A204.1 (cell line): ENCODE results near the gene BAIAP2.

ENCODE experiments used
- FAIRE-seq: peaks from 2 replicates; lab custom pipeline; 2012; peaks lifted over from hg19 to GRCh38; lab: Jason Lieb, UNC

Gene BAIAP2

DNA sequence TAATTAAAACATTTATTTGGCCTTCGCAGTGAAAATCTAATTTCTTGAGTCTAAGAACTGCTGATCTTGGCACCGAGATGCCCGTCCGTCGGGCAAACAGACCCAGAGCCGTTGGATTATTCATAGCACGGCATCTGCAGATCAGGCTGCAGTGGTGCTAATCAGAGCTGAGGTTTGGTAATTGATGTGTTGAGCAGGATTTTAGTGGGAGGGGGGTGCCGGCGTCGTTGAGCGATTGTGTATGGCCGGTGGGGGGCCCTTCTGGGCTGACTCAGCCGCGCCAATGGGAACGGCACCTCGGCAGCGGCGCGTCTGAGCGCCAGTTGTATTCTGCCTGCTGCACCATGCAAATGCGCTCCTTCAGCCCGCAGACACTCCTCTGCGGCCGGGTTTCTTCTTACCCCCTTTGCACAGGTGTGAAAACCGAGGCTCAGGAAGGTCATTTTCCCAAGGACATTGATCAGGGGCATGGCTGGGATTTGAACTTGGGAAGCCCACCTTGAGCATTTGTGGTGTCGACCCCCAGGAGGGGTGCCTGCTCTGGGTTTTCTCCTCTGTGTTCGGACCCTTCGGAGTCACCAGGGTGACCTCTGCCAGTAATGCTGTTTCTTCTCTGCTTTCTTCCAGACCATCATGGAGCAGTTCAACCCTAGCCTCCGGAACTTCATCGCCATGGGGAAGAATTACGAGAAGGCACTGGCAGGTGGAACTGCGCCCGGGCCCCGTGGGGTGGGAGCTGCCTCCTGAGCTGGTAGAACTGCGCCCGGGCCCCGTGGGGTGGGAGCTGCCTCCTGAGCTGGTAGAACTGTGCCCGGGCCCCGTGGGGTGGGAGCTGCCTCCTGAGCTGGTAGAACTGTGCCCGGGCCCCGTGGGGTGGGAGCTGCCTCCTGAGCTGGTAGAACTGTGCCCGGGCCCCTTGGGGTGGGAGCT, 18.4 kb downstream of the BAIAP2 start:
- FAIRE-seq = no peak

DNA sequence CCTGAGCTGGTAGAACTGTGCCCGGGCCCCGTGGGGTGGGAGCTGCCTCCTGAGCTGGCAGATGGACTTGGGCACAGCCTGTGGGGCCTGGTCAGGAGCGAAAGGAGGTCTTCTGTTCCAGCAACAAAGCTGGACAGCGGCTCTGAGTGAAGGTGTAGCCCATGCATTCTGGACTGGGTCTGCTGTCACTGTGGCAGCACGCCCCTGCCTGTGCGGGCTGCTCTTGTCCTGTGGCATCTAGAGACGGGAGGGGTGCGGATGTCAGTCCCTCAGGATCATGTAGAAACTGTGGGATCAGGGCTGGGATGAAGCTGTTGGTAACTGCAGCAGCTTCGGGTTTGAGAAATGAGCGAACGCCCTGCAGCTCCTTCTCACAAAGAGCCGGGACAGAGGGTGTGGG, 19.4 kb downstream of the BAIAP2 start:
- FAIRE-seq = no peak

DNA sequence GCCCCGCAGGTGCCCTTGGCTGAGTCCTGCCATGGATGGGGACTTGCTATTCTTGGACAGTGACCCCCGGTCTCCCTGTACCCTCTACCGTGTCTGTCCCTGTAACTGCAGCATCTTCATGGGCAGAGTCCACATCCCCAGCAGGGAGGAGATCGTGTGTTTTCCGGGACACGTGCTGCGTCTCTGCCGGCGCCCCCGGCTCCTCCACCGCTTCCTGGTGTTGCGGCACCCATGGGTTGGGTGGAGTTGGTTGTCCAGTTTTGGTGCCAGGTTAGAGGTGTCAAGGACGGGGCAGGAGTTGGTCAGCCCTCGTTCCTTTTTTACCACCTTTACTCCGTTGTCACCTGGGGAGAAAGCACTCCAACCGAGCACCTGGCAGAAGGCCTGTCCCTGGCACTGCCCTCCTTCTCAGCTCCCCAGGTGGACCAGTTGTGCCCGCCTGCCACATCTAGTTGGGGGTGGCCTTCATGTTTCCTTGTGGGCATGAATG, 20.0 kb downstream of the BAIAP2 start:
- no peak for FAIRE-seq

DNA sequence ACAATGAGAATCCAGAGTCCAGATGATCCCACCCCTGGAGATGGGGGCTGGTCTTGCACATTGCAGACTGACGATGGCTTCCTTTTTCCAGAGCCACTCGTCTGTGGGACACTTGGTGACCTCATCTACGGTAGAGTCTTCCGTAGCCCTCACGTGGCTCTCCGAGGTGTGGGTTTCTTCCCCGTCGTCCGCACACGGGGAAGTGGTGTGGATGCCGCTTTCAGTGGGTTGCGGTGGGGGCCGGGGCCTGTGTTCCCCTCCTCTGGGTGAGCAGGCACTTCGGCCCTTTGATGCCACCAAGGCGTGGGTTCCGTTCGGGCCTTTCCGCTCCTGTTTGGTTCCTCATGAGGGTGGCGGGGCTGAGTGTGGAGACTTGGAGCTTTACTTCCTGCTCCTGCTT, 21.4 kb downstream of the BAIAP2 start:
- FAIRE-seq = no peak

DNA sequence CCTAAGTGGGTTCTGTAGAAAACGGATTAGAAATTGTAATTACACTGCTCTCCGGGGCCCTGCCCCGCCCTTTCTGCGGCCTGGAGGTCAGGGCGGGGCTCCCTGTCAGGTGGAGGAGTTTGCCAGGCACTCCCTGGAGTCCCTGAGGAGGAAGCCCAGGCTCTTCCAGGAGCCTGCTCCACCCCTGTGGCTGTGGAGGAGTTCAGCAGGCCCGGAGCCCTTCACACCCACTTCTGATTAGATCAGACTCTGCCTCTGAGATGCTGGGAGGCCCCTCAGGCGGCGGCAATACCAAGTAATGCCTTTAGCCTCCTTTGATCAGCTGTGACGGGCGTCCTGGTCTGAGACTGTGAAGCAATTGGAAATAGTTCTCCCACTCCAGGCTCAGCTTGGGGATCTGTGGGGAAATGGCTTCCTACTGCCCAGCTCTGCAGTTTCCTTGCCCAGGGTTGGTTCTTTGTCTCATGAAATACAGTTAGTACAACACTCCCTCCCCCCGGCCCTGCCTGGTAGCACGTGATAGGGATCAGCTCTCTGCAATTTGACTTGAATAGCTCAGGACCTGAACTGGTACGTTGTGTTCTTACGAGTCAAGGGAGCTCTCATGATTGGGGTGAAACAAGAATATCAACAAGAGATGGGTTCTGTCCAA, 22.3 kb downstream of the BAIAP2 start:
- FAIRE-seq = no peak

DNA sequence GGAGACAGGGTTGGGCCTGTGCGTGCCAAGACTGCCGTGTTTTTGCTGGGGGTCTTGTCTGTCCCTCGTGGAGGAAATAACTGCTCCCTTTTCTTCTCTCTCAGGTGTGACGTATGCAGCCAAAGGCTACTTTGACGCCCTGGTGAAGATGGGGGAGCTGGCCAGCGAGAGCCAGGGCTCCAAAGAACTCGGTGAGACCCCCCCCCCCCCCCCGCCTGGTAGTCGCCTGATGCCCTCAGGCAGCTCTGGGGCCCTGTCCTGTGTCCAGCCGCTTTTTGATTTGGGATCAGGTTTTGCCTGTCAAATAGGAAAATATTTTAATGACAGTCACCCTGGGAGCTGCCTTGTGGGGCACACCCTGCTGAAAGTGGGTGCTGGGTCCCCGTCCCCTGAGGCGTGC, 22.8 kb downstream of the BAIAP2 start:
- FAIRE-seq = no peak

DNA sequence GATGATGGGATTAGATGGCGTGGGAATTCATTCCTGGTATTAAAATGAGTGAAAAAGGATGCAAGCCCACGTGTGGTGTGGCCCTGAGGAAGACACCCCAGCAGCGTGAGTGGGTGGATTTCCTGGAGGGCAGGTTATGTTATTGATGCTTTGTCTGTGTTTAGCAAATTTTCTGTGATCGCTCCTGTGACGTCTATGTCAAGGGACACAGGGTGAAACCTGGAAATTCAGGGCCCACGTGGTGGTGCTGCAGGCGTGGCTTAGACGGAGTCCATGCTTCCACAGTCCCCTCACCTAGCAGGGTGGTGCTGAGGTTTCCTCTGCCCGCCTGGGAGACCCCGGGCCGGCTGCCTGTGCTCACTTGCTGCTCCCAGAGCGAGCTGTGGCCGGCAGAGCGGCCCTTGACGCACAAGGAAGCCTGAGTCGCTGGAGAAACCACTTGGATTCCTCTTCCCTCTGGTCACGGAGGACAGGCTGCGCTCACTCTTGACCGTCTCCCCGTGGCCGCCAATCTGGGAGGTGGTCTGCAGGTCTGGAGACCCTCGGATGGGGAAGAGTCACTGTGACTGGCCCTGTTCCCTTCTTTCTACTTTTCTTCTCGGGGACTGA, 23.4 kb downstream of the BAIAP2 start:
- no peak for FAIRE-seq

DNA sequence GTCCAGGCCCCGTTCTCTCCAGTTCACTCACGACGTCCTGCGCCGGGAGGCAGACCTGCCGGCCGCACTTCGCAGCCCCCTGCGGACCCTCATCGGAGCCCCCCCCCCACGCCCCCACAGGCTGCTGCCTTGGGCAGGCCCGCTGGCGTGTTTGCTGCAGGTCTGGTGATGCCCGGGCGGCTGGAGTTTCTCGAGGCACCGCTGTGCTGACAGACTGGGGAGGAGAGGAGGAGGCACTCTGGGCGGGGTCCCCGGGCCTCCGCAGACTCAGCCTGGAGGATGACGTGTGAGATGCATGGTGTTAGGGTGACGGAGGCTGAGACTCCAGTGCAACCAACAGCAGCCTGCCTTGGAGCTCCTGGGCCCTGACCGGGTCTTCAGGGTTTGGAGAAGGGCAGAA, 24.1 kb downstream of the BAIAP2 start:
- FAIRE-seq = no peak

DNA sequence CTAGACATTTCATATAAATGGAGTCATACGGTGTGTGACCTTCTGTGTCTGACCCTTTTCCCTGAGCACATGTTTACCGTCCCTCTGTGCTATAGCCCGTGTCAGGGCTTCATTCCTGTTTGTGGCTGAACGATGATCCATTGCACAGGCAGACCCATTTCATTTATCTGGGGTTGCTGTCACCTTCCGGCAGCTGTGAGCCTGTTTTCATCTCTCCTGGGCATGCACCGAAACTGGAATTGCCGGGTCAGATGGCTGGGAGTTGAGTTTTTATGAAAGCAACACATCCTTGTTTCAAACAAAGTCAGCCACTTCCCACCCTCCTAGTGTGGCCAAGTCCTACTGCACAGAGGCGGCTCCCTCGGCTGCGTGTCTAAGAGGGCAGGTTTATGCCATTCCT, 25.5 kb downstream of the BAIAP2 start:
- FAIRE-seq = no peak

DNA sequence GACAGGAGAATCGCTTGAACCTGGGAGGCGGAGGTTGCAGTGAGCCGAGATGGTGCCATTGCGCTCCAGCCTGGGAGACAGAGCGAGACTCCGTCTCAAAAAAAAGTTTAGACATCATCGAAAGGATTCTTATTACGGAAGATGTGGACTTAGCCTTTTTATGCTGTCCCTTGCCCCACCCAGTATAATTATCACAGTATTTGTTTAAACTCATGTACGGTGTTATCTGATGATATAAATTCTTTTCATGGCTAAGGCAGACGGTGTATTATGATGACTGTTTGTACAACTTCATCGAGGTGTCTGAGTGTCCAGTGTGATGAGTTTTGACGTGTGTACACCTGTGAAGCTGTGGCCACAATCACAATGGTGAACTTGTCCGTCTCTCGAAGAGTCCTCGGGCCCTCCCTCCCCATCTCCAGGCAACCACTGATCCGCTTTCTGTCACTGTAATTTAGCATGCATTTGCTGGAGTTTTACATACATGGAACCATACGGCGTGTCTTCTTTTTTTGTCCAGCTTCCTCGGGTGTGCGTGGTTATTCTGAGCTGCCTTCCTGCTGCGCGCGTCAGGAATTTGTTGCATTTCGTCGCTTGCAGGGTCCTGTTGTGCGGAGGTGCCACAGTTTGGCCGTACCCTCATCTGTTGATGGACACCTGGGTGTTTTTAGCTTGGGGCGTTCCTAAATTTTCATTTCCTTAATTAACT, 26.2 kb downstream of the BAIAP2 start:
- FAIRE-seq = no peak

DNA sequence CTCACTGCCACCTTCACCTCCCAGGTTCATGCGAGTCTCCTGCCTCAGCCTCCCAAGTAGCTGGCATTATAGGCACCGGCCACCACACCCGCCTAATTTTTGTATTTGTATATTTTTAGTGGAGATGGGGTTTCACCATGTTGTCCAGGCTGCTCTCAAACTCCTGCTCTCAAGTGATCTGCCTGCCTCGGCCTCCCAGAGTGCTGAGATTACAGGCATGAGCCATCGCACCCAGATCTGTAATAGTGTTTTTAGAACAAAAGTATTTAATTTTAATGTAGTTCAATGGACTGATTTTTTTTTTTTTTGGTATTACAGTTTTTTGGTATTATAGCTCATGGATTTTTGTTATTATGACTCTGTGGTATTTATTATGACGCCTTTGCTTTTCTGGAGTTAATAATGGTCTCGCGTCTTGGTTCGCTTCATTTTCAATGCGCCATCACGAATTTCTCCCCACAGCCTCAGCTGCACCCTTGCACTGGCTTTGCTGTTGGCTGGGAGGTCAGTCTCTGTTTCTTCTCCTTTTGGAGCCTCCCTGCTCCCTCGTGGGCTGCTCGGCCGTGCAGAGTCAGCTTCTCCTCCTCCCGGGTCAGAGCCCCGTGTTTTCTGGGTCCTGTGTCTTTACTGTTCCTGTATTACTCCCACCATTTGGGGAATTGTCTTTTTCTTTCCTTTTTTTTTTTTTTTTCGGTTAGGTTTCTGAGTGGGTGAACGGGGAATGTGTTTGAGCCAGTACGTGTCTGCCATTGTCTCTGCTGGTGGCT, 27.2 kb downstream of the BAIAP2 start:
- no peak for FAIRE-seq

DNA sequence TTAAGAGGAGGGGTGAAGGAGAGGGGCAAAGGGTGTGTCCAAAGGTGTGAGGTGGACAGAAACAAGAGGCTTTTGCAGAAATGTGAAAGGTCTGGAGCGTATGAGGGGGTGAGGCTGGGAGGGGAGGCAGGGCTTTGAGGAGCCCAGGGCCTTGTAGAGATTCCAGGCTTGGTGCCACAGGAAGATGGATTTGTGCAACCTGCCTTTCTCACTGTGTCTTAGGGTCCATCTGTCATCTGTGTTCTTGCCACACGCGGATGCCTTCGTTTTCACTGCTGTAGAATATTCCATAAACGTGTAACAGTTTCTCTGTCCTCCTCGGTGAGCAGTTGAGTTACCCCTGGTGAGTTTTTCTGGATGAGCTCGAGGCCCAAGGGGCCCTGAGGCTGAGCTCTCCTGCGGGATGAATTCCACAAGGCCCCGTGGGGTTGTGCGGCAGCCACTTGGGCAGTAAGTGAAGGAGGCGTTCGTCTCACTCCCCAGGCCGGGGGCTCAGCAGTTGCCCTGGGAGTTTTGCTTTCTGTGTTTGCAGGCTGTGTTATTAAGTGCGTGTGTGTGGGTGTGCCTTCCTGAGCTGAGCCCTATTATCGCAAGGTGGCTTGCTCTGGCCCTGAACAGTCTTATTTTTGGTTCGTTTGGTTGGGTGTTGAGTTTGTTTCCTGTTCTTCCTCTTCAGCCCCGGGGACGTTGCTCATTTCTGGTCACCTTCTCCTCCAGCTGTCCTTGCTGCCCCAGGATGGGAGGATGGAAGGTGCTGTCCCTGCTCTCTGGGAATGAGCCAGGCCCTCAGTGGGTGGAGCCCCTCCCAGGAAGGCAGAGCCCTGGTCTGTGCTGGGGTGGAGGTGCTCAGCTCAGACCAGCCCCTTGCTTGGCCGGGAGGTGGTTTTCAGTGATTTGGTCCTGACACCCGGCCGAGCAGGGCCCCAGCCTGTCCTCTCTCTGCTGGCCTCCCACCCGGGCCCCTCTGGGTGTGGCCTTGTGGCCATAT, 28.4 kb downstream of the BAIAP2 start:
- FAIRE-seq = no peak

DNA sequence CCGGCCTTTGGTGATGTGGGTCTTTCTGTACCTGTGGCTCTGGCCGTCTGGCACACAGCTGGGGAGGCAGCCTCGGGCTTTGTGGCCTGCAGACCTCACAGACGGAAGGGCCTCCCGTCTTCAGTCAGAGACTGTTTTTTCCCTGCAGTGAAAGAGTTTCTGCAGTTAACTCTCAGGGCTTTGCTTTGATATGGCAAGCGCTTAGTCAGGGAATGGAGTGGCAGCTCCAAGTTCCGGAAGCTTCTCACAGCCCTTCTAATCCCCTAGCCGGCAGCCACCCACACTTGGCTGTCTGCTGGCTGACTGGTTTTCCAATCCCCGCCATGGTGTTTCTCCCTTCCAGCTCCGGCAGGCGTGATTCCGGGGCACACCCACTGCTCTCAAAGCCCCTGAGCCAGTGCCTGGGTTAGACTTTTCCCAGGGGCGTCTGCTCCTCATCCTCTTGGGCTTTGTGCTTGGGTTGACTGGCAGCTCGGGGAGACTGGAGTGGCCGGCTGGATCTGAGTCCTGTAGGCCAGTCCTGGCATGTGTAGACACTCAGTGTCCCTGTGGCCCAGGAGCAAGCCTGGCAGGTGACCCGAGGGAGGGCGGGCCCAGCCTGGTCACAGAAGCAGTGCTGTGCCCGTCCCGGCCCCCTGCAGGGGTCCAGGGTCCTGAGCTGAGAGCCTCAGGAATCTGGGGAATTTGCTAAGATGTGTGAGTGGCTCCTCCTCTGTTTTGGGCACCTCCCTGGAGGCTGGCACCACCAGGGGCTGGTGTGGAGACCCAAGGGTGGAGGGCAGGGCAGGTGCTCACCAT, 29.9 kb downstream of the BAIAP2 start:
- no peak for FAIRE-seq

DNA sequence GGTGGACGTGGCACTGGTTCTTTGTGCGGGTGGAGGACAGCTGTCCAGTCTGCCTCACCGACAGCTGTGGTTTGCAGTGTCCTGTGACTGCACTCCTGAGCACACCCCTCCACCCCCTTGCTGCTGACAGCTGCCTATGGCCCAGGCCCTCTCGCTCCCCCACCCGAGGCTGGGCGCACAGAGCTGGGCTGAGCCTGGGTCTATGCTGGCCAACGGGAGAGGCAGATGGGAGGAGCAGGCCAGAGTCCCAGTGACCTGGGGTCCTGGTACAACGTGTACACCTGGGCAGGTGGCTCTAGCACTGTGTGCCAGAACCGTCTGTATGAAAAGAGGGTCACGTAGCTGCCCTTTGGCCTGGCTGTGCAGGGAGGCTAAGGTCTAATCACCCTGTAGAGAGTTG, 30.5 kb downstream of the BAIAP2 start:
- FAIRE-seq = no peak

DNA sequence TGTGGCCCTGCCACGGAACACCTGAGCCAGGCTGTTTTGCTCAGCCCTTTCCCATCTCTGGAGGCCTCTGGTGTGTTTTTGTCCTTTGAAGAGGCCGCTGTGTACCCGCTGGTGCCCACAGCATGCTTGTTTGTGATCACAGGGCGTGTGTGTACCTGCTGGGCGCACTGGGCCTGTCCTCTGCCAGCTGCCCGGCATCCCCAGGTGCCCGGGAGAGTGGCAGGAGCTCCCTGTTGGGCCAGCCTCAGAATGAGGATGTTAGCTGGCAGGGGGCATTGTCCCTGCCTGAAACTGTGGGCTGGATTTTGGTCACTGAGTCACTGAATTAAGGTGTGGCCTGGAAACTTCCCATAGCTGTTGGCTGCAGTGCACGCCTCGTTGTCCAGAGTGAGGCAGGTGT, 31.1 kb downstream of the BAIAP2 start:
- no peak for FAIRE-seq

DNA sequence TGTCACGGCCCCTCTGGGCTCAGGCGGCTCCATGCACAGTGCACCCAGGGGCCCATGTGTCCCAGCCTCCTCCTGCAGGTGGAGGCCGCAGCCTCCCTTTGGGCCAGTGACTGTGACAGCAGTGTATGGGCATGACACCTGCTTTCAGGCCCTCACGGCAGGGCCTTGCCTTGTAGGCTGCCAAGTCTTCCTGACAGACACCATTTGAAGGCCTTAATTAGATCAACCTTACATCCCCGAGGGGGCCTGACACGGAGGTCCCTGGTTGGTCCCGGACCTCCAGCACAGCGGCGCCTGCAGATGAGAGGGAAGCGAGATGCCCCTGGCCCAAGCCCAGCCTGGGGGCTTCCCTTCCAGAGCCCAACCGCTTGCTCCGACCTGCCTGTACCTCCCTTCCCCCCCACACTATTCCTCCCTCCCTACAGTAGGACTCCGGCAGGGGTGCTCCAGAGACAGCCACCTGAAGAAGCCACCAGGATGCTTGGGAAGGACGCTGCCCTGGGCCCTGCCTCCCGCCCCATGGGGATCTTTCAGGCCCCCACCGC, 31.9 kb downstream of the BAIAP2 start:
- no peak for FAIRE-seq

DNA sequence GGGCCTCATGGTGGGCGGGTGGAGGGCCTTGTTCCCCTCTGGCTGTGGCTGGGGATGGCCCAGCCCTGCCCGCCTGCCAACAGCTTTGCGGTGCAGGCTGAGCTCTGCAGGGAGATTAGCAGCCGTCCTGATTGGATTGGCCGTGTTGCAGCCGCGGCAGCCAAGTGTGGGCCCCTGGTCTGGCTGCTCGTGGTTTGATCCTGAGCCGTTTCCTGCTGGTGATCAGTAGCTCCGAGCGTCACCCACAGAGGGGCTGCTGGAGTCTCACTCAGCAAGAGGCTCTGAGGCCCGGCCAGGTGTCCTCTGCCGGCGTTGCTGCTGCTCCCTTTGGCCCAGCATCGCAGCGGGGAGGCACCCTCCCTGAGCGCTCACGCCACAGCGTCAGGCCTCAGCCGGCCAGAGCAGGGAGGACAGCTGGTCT, 32.5 kb downstream of the BAIAP2 start:
- no peak for FAIRE-seq

DNA sequence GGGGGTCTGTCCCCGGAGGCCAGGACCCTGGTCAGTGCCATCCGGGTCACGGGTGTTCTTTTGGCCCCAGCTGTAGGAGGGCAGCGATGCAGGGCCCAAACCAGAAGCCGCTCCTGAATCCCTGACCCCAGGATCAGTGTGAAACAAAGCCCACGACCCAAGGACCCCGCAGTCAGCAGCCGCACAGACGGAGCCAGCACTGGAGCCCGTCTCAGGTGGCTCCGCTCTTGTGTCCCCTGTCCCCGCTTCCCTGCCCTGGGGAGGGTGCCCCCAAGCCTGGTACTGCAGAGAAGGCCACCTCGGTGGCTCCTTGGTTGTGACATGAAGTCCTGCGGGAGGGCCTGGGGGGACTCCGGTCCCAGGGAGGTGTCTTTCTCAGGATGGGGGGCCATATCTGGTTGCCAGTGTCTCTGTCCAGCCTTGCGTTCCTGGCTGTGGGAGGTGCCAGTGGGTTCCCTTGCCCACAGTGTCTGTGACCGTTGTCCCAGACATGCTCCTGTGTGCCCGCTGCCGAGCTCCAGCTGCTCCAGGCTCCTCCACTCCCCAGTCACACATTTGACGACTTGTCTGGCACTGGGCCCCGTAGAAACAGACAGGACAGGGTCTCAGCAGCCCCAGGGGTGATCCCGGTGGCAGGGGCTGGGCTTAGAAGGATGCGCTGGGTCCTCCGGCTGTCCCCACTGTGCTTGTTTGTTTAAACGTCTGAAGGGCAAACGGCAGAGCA, 33.6 kb downstream of the BAIAP2 start:
- FAIRE-seq = no peak
